H1 (cell line): ENCODE data around the gene FMNL1.

Source experiments
- CTCF ChIP-seq, 3 experiments: IDR thresholded peaks; 1 replicate in 2 of 3; 2 replicates in 1 of 3; pipeline versions ENCODE4 v1.5.1 to v1.6.1; 2011; ENCODE audit warnings: low read length in 3 of 3, mild to moderate bottlenecking in 3 of 3, inconsistent platforms in 2 of 3, low read depth in 1 of 3, moderate library complexity in 1 of 3; ENCODE audit not compliant: insufficient read depth in 1 of 3; ENCODE audit errors: control extremely low read depth in 1 of 3
- MAX ChIP-seq: IDR thresholded peaks from 2 replicates; pipeline ENCODE4 v1.6.1; 2012; ENCODE audit warnings: inconsistent platforms
- POLR2A ChIP-seq, 2 experiments: IDR thresholded peaks; 1 replicate in 1 of 2; 2 replicates in 1 of 2; pipeline ENCODE4 v1.6.1; 2011; ENCODE audit warnings: low read depth in 2 of 2, low read length in 2 of 2, mild to moderate bottlenecking in 2 of 2; ENCODE audit errors: control extremely low read depth in 1 of 2
- POLR2AphosphoS5 ChIP-seq: IDR thresholded peaks from 2 replicates; pipeline ENCODE4 v1.6.1; 2011; ENCODE audit warnings: low read depth, low read length
- RAD21 ChIP-seq, 2 experiments: IDR thresholded peaks in 1 of 2; conservative IDR thresholded peaks in 1 of 2; 2 replicates each; pipeline ENCODE4 v1.6.1; 2011; ENCODE audit warnings: low read depth in 2 of 2, low read length in 2 of 2, improper control_type of control experiment in 1 of 2, inconsistent platforms in 1 of 2, mild to moderate bottlenecking in 1 of 2, moderate library complexity in 1 of 2
- SRF ChIP-seq: IDR thresholded peaks from 2 replicates; pipeline ENCODE4 v1.6.1; 2011; ENCODE audit warnings: mild to moderate bottlenecking, low read depth, low read length, moderate library complexity
- TF ChIP-seq, protein P1 (sequence below): IDR thresholded peaks from 2 replicates; pipeline ENCODE4 v1.6.1; 2011; ENCODE audit warnings: low read length, improper control_type of control experiment

DNA sequence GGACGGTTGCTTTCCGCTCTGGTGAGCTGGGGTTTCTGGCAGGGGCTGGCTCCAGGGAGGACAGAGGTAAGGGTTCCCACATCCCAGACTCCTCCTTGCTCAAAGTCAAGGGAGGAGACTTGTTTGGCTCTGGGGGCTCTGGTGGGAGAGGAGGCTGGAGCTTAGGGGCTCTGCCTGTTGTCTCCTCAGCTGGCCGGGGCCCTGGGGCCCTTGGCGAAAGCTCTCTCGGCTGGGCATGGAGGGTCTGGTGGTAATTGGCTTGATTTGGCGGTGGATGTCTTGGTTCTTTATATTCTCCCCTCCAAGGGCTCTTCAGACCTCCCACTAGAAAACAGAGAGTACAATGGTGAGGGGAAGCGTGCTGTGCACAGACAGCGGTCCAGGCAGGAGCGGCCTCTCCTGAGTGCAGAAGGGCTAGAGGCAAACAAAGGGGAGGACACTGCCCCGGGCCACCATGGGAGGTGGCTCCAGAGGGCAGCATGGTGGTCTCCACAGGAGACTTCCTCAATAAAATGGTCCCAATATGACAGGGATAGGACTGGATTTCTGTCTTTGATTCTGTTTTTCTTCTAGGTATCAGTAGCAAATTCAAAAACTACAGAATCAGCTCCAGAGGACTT lies 45.9 kb downstream of the FMNL1 start:
- no peak for TF ChIP-seq CTCF (IDR thresholded peaks at IDR 0.05; ENCODE audit: control extremely low read depth in 1 of 3, insufficient read depth in 1 of 3, low read depth in 1 of 3, low read length in 3 of 3)
- TF ChIP-seq POLR2A (IDR thresholded peaks at IDR 0.05; ENCODE audit: control extremely low read depth in 1 of 2, low read depth in 2 of 2, low read length in 2 of 2), result no peak
- TF ChIP-seq, protein P1, sequence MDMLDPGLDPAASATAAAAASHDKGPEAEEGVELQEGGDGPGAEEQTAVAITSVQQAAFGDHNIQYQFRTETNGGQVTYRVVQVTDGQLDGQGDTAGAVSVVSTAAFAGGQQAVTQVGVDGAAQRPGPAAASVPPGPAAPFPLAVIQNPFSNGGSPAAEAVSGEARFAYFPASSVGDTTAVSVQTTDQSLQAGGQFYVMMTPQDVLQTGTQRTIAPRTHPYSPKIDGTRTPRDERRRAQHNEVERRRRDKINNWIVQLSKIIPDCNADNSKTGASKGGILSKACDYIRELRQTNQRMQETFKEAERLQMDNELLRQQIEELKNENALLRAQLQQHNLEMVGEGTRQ, result no peak
- no peak for TF ChIP-seq SRF
- TF ChIP-seq POLR2AphosphoS5, result no peak
- TF ChIP-seq RAD21 (IDR thresholded peaks at IDR 0.05 in 1 of 2, conservative IDR thresholded peaks at IDR 0.05 in 1 of 2; ENCODE audit: low read depth in 2 of 2, low read length in 2 of 2), result no peak
- TF ChIP-seq MAX, result no peak
